H9 (cell line): ENCODE data around the gene MTA3. TPM values are rescaled to one million over a fixed set of nuclear protein-coding genes. Genes with fewer than 3 reads are reported as not detected.
A peak's percentile ranks its signal among the peaks of the same experiment; 100 is the strongest.

Experiments used
- DNase-seq: peaks from one replicate; pipeline ENCODE4 v3.0.0-alpha.2; 2017
- H2AFZ ChIP-seq: one replicate; pipeline ENCODE4 v1.6.1; 2013; ENCODE audit warnings: mild to moderate bottlenecking, low read length, control low read depth, moderate library complexity
- H2AK5ac ChIP-seq: 2 replicates; pipeline ENCODE4 v1.6.1; 2013; ENCODE audit warnings: low read length, control low read depth, mixed read lengths; ENCODE audit not compliant: insufficient read length
- H2BK120ac ChIP-seq: one replicate; pipeline ENCODE4 v1.6.1; 2013; ENCODE audit warnings: low read depth, mild to moderate bottlenecking, low read length, control low read depth, inconsistent platforms; ENCODE audit not compliant: poor library complexity, severe bottlenecking
- H2BK12ac ChIP-seq: 2 replicates; pipeline ENCODE4 v1.6.1; 2013; ENCODE audit warnings: low read length, control low read depth, mixed read lengths, low read depth; ENCODE audit not compliant: insufficient read length
- H2BK15ac ChIP-seq: 2 replicates; pipeline ENCODE4 v1.6.1; 2013; ENCODE audit warnings: low read depth, low read length, control low read depth
- H2BK20ac ChIP-seq: one replicate; pipeline ENCODE4 v1.6.1; 2013; ENCODE audit warnings: low read depth, mild to moderate bottlenecking, low read length, control low read depth, inconsistent platforms; ENCODE audit not compliant: poor library complexity, severe bottlenecking
- H2BK5ac ChIP-seq: 2 replicates; pipeline ENCODE4 v1.6.1; 2013; ENCODE audit warnings: low read length, control low read depth, mixed read lengths; ENCODE audit not compliant: insufficient read length
- H3K14ac ChIP-seq: 2 replicates; pipeline ENCODE4 v1.6.1; 2013; ENCODE audit warnings: low read length, control low read depth; ENCODE audit not compliant: insufficient read depth
- H3K18ac ChIP-seq: 2 replicates; pipeline ENCODE4 v1.6.1; 2013; ENCODE audit warnings: low read depth, mild to moderate bottlenecking, mixed read lengths, low read length, control low read depth; ENCODE audit not compliant: insufficient read length
- H3K23ac ChIP-seq: 2 replicates; pipeline ENCODE4 v1.6.1; 2013; ENCODE audit warnings: low read length, control low read depth, mixed read lengths, low read depth; ENCODE audit not compliant: insufficient read length
- H3K23me2 ChIP-seq: 2 replicates; pipeline ENCODE4 v1.6.1; 2013; ENCODE audit warnings: low read depth, mild to moderate bottlenecking, mixed read lengths, low read length, control low read depth; ENCODE audit not compliant: insufficient read length, poor library complexity, severe bottlenecking
- H3K27ac ChIP-seq: 2 replicates; pipeline ENCODE4 v1.5.1; 2013; ENCODE audit warnings: low read length, control low read depth, mixed read lengths, low read depth; ENCODE audit not compliant: insufficient read length
- H3K27me3 ChIP-seq: 2 replicates; pipeline ENCODE4 v1.6.1; 2013; ENCODE audit warnings: low read length, control low read depth, inconsistent platforms; ENCODE audit not compliant: insufficient read depth
- H3K4ac ChIP-seq: 2 replicates; pipeline ENCODE4 v1.6.1; 2013; ENCODE audit warnings: low read depth, mild to moderate bottlenecking, control low read depth, inconsistent platforms, low read length, moderate library complexity
- H3K4me1 ChIP-seq: 2 replicates; pipeline ENCODE4 v1.6.1; 2013; ENCODE audit warnings: low read length, control low read depth, inconsistent platforms; ENCODE audit not compliant: insufficient read depth
- H3K4me2 ChIP-seq: 2 replicates; pipeline ENCODE4 v1.6.1; 2013; ENCODE audit warnings: low read length, control low read depth, mixed read lengths; ENCODE audit not compliant: insufficient read length, insufficient read depth
- H3K56ac ChIP-seq: 2 replicates; pipeline ENCODE4 v1.6.1; 2013; ENCODE audit warnings: low read depth, mild to moderate bottlenecking, mixed read lengths, low read length, control low read depth; ENCODE audit not compliant: insufficient read length
- H3K79me1 ChIP-seq: 2 replicates; pipeline ENCODE4 v1.6.1; 2013; ENCODE audit warnings: low read depth, mild to moderate bottlenecking, moderate library complexity, low read length, control low read depth, inconsistent platforms; ENCODE audit not compliant: insufficient read depth, poor library complexity, severe bottlenecking
- H3K79me2 ChIP-seq: 2 replicates; pipeline ENCODE4 v1.6.1; 2013; ENCODE audit warnings: low read length, control low read depth, inconsistent platforms; ENCODE audit not compliant: insufficient read depth
- H3K9ac ChIP-seq: 2 replicates; pipeline ENCODE4 v1.6.1; 2013; ENCODE audit warnings: low read length, control low read depth, mixed read lengths; ENCODE audit not compliant: insufficient read length; ENCODE audit errors: extremely low read depth
- H3K9me3 ChIP-seq: one replicate; pipeline ENCODE4 v1.6.1; 2013; ENCODE audit warnings: low read depth, low read length, inconsistent platforms; ENCODE audit not compliant: control insufficient read depth
- H3T11ph ChIP-seq: one replicate; pipeline ENCODE4 v1.6.1; 2013; ENCODE audit warnings: mild to moderate bottlenecking, low read length, control low read depth, inconsistent platforms
- H4K20me1 ChIP-seq: one replicate; pipeline ENCODE4 v1.6.1; 2013; ENCODE audit not compliant: control insufficient read depth, insufficient read length, insufficient read depth
- H4K5ac ChIP-seq: 2 replicates; pipeline ENCODE4 v1.6.1; 2013; ENCODE audit warnings: low read depth, mild to moderate bottlenecking, mixed read lengths, low read length, control low read depth; ENCODE audit not compliant: insufficient read length
- H4K8ac ChIP-seq: replicated peaks from 2 replicates; pipeline ENCODE4 v1.6.1; 2013; ENCODE audit warnings: low read length, control low read depth, mixed read lengths, low read depth; ENCODE audit not compliant: insufficient read length
- H4K91ac ChIP-seq: 2 replicates; pipeline ENCODE4 v1.6.1; 2013; ENCODE audit warnings: low read depth, mild to moderate bottlenecking, moderate library complexity, mixed read lengths, low read length, control low read depth; ENCODE audit not compliant: insufficient read length
- H3K27ac Mint-ChIP-seq, 3 experiments: 2 replicates in 2 of 3; 3 replicates in 1 of 3; pipeline ENCODE4 v1.8.0; 2020 to 2021; ENCODE audit warnings: mixed read lengths in 3 of 3, mild to moderate bottlenecking in 1 of 3, moderate library complexity in 1 of 3
- H3K27me3 Mint-ChIP-seq: 2 replicates; pipeline ENCODE4 v1.8.0; 2021; ENCODE audit warnings: low read depth, mild to moderate bottlenecking, moderate library complexity, mixed read lengths
- H3K36me3 Mint-ChIP-seq, 3 experiments: 2 replicates in 2 of 3; 3 replicates in 1 of 3; pipeline ENCODE4 v1.8.0; 2020 to 2021; ENCODE audit warnings: low read depth in 3 of 3, mixed read lengths in 3 of 3; ENCODE audit not compliant: insufficient read depth in 1 of 3
- H3K4me1 Mint-ChIP-seq, 2 experiments: 2 replicates each; pipeline ENCODE4 v1.8.0; 2020; ENCODE audit warnings: mixed read lengths in 2 of 2
- H3K4me3 Mint-ChIP-seq, 2 experiments: 2 replicates in 1 of 2; 3 replicates in 1 of 2; pipeline ENCODE4 v1.8.0; 2020 to 2021; ENCODE audit warnings: mild to moderate bottlenecking in 2 of 2, mixed read lengths in 2 of 2, moderate library complexity in 1 of 2
- H3K9me3 Mint-ChIP-seq, 2 experiments: 2 replicates in 1 of 2; 3 replicates in 1 of 2; pipeline ENCODE4 v1.8.0; 2020; ENCODE audit warnings: mild to moderate bottlenecking in 2 of 2, mixed read lengths in 2 of 2, moderate library complexity in 1 of 2
- CTCF ChIP-seq: fragments of 200-600 bp; sonication (generic); conservative IDR thresholded peaks from 3 replicates; pipeline ENCODE4 v1.8.0; 2021; ENCODE audit warnings: antibody characterized with exemption, mild to moderate bottlenecking
- WGBS: extraction: QIAGEN DNeasy Blood & Tissue Kit; methylation state at CpG from one replicate; pipeline ENCODE4 v1.1.7; 2013; ENCODE audit warnings: missing lambda C conversion rate, low lambda C conversion rate, mixed read lengths; ENCODE audit not compliant: insufficient read length; ENCODE audit errors: extremely low coverage; 5-methylcytosine and 5-hydroxymethylcytosine counted together
- total RNA-seq: library from RNA; stranded (reverse); gene quantifications from 2 replicates; pipeline ENCODE4 v1.2.1, GENCODE V29; 2021

The MTA3 gene
- total RNA-seq, 1 experiment from 2014 or later = 253 TPM

DNA sequence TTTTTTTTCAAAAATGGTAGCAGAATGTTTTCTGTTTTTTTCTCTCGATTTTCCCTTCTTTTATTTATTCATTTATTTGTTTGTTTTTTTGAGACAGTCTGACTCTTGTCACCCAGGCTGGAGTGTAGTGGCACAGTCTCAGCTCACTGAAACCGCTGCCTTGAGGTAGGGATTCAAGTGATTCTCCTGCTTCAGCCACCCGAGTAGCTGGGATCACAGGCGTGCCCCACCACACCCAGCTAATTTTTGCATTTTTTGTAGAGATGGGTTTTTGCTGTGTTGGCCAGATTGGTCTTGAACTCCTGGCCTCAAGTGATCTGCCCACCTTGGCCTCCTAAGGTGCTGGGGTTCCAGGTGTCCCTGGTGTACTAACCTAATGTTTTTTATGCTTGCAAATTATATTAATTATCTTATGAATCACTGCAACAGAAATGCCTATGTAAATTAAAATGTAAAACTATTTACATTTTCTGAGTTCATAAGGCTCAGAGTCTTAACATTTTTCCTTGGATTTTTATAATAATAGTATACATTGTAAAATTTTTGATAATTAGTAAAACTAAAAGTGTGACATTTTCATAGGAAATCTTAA lies 19.2 kb downstream of the MTA3 start:
- Histone ChIP-seq H3K23ac (no peak overlapping the region), H3K27me3 (no peaks in the 10 kb centered on the region), H3K56ac (no peak overlapping the region), H2BK15ac (no peak overlapping the region), H3K9ac (no peak overlapping the region), H2AFZ (no peak overlapping the region), H2BK5ac (no peak overlapping the region), H4K5ac (no peak overlapping the region), H3K4me1 (no peaks in the 10 kb centered on the region; the same call in 1 of the 2 replicates), H2AK5ac (no peak overlapping the region), H2BK120ac (no peak overlapping the region), H3K4me2 (no peak overlapping the region), H2BK20ac (no peak overlapping the region), H3K4ac (no peak overlapping the region), H3K27ac (no peak overlapping the region), H3T11ph (no peak overlapping the region), H3K18ac (no peak overlapping the region), H3K79me1 (peaks cover 2% of the 10 kb centered on the region), H3K23me2 (no peaks in the 10 kb centered on the region), H4K91ac (no peak overlapping the region), H3K14ac (no peak overlapping the region), H3K79me2 (peaks cover 15% of the 10 kb centered on the region; the same call in 1 of the 2 replicates), H3K9me3 (no peaks in the 10 kb centered on the region), H4K8ac (no peak overlapping the region), H4K20me1 (no peaks in the 10 kb centered on the region), H2BK12ac (no peak overlapping the region)
- no peak overlapping the region for H3K4me3 Mint-ChIP-seq
- no peaks in the 10 kb centered on the region for H3K9me3 Mint-ChIP-seq
- peaks cover 13 to 35% of the 10 kb centered on the region in 2 experiments for H3K4me1 Mint-ChIP-seq
- DNase-seq = no peak
- H3K27ac Mint-ChIP-seq = peak overlapping the region in 1 of 3 experiments; percentile 62; a peak in 1 of 7 replicates
- H3K36me3 Mint-ChIP-seq = peaks cover 33 to 66% (median 62%) of the 10 kb centered on the region in 3 experiments; a peak in 6 of 7 replicates
- WGBS = no CpG with 5 or more reads among the region's 4 CpGs
- no peak for TF ChIP-seq CTCF
- no peaks in the 10 kb centered on the region for H3K27me3 Mint-ChIP-seq
